Smooth muscle cell of the umbilical artery (primary cell): Measurements from ENCODE around the gene PLPP6. TPM values are rescaled to one million over a fixed set of nuclear protein-coding genes. Genes with fewer than 3 reads are reported as not detected.

ENCODE experiments used
- total RNA-seq: library from RNA; depleted of rRNA; stranded (reverse); fragments of >200 nt; gene quantifications from 2 replicates; pipeline ENCODE4 v1.2.3, GENCODE V29; 2014

PLPP6 gene
- total RNA-seq, result 5.9 and 6.6 TPM in 2 replicates

GRCh38 chr9:4662108-4662988, at the start of gene PLPP6:
Gene PLPP6, plus strand, starts transcription at chr9:4662294. Its CDS starts 82 bp downstream, at chr9:4662376.

GRCh38 chr9:4666042-4666699, 4.1 kb downstream of the PLPP6 start, which contains the start of gene SPATA6L:
Gene SPATA6L, minus strand, starts transcription at chr9:4666480. Its CDS starts 230 bp downstream, at chr9:4666250.

GRCh38 chr9:4679268-4680172, 17.4 kb downstream of the PLPP6 start, which contains the start of gene CDC37L1:
Gene CDC37L1, plus strand, starts transcription at chr9:4679569. Its CDS starts 199 bp downstream, at chr9:4679768.

Other genes starting within 250 kb of the PLPP6 start
- 18.7 and 26.8 TPM in 2 replicates for gene SLC1A1, start 171.8 kb upstream of the PLPP6 start, total RNA-seq
- 0.18 and 1.5 TPM in 2 replicates for gene SPATA6L, start 4.2 kb downstream of the PLPP6 start, total RNA-seq
- gene CDC37L1, start 17.3 kb downstream of the PLPP6 start, total RNA-seq, result 21.9 and 22.9 TPM in 2 replicates
- gene AK3, start 78.9 kb downstream of the PLPP6 start, total RNA-seq, result 51.1 and 70.0 TPM in 2 replicates
- gene RCL1, start 130.7 kb downstream of the PLPP6 start, total RNA-seq, result 9.2 and 17.4 TPM in 2 replicates